ENCODE results near the gene GNG7. TPM values are rescaled to one million over a fixed set of nuclear protein-coding genes. Genes with fewer than 3 reads are reported as not detected.
A peak's percentile ranks its signal among the peaks of the same experiment; 100 is the strongest.

Gene GNG7
- polyA plus RNA-seq, 1 of the 3 experiments (the other 2 are of a cell fraction), result 2.2 TPM

- Histone ChIP-seq H3K27me3 (ENCODE audit: insufficient read depth) (no peaks in the 10 kb centered on the region), H3F3A (replicated peaks; ENCODE audit: insufficient read depth) (no peaks in the 10 kb centered on the region), H3K4me2 (no peak overlapping the region), H2AFZ (ENCODE audit: low read depth) (no peak overlapping the region), H3K9ac (no peak overlapping the region), H3K9me2 (no peaks in the 10 kb centered on the region), H3K4me1 (ENCODE audit: control insufficient read depth in 1 of 2, insufficient read depth in 2 of 2, low read depth in 1 of 2, low read length in 1 of 2) (peaks cover 0 to 11% of the 10 kb centered on the region in 2 experiments; a peak in 1 of 4 replicates), H3K27ac (ENCODE audit: low read depth in 2 of 2, low read length in 1 of 2) (no peak overlapping the region), H3K9me3 (no peaks in the 10 kb centered on the region), H3K79me2 (ENCODE audit: insufficient read depth) (peaks cover 3% of the 10 kb centered on the region; the same call in 1 of the 2 replicates), H4K20me1 (ENCODE audit: insufficient read depth) (no peaks in the 10 kb centered on the region), H3K36me3 (replicated peaks in 1 of 2; ENCODE audit: control insufficient read depth in 1 of 2, insufficient read depth in 2 of 2, low read length in 1 of 2) (peaks cover 2 to 23% of the 10 kb centered on the region in 2 experiments), H3K4me3 (ENCODE audit: low read depth in 2 of 2, low read length in 1 of 2) (no peak overlapping the region)
- ChIA-PET CTCF (interaction anchor here (0.7 to 2.4 kb wide), 3 partner anchors 9 to 120 kb away, joined by 3 to 8 read pairs (median 3); no protein-coding TSS in a partner anchor), POLR2A (no interaction called here)
- TF ChIP-seq CTCF (IDR thresholded peaks at IDR 0.05) (no peak), NRF1 (IDR thresholded peaks at IDR 0.05; ENCODE audit: low read depth, low read length) (no peak), RAD21 (IDR thresholded peaks at IDR 0.05; ENCODE audit: low read length) (no peak), ZBTB33 (IDR thresholded peaks at IDR 0.05; ENCODE audit: borderline replicate concordance, low read depth) (no peak), RCOR1 (IDR thresholded peaks at IDR 0.05; ENCODE audit: low read length) (no peak), SIN3A (IDR thresholded peaks at IDR 0.05; ENCODE audit: borderline replicate concordance, low read depth, low read length) (no peak), MAX (IDR thresholded peaks at IDR 0.05; ENCODE audit: low read depth) (no peak), TAF1 (IDR thresholded peaks at IDR 0.05; ENCODE audit: borderline replicate concordance, low read depth, low read length) (no peak), FOXJ3 (CRISPR knock-in tag; IDR thresholded peaks at IDR 0.05) (no peak), TCF12 (IDR thresholded peaks at IDR 0.05) (no peak), FOSL2 (IDR thresholded peaks at IDR 0.05; ENCODE audit: borderline replicate concordance, low read depth) (no peak), USF2 (IDR thresholded peaks at IDR 0.05; ENCODE audit: borderline replicate concordance, low read depth, low read length) (no peak), YY1 (IDR thresholded peaks at IDR 0.05; ENCODE audit: low read depth) (no peak), GABPA (IDR thresholded peaks at IDR 0.05; ENCODE audit: low read depth) (no peak), USF1 (IDR thresholded peaks at IDR 0.05; ENCODE audit: borderline replicate concordance, low read depth) (no peak), PBX3 (IDR thresholded peaks at IDR 0.05) (no peak), GATA2 (CRISPR knock-in tag; IDR thresholded peaks at IDR 0.05) (no peak), RFX5 (IDR thresholded peaks at IDR 0.05; ENCODE audit: low read length) (no peak), NFIC (IDR thresholded peaks at IDR 0.05; ENCODE audit: borderline replicate concordance) (no peak)
- 82% methylated on average over 8 of the region's 41 CpGs for whole genome bisulfite sequencing (ENCODE audit: low lambda C conversion rate)
- DNase-seq, result peak; percentile 34
Observed at GRCh38 chr19:2731181-2731995, 28.9 kb upstream of the GNG7 start.
